ENCODE data around the gene EIF2D.

DNA sequence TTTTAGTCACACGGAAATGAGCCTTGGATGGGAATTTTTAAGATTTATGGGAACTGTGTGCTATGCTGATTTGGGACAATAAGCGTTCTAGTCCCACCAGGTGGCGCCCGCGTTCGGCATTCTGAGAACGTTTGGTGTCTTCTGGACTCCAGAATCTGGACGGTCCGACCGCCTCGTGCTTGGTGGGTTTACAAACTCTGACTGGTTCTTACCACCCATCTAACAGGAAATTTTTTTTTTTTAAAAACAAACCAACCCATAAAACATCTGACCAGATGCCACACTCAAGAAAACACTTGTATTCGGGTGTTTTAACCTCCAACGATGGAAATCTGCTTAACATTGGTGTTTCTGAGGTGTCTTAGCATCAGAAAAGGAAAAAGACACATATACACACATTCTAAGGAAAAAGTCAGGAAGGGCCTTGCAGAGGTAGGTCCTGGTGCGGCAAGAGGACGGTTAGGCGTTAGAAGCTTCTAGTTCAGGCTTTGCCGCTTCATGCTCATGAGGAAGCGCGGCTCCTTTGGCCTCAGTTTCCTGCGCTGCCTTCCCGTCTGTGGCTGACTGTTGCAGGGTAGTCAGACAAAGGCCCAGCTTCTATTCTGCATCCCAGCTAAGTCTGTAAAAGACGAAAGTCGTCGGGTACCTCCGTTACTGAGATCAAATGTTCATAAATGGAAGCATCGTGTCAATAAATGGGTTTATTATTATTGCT lies 22.3 kb upstream of the EIF2D start:
- no peak for TF ChIP-seq EZH2 (IDR thresholded peaks at IDR 0.05; ENCODE audit: insufficient read depth, poor library complexity, severe bottlenecking)
- no peak for TF ChIP-seq EZH2phosphoT487 (IDR thresholded peaks at IDR 0.05; ENCODE audit: insufficient read depth, low read depth)

All from GM23248 (cell line).